Psoas muscle (tissue), 8 donors: Measurements from ENCODE around the gene WSCD2. TPM values are rescaled to one million over a fixed set of nuclear protein-coding genes. Genes with fewer than 3 reads are reported as not detected.

Experiments used
- ATAC-seq, 4 donors: fragments of 200-7000 bp; cut with Tn5 transposase; one replicate each; pipeline ENCODE4 v1.9.1; 2020; ENCODE audit warnings: moderate library complexity in 3 of 4, mild to moderate bottlenecking in 2 of 4
- DNase-seq, 2 donors: peaks; one replicate each; pipeline ENCODE4 v3.0.0-alpha.2; 2020
- H3K27ac ChIP-seq: fragments of 200-600 bp; one replicate; pipeline ENCODE4 v1.8.0; 2022
- H3K27me3 ChIP-seq, 3 donors: fragments of 200-600 bp in 1 of 3; one replicate each; pipeline versions ENCODE4 v1.6.1 to v1.8.0; 2013 to 2022; ENCODE audit warnings: low read length in 2 of 3, mild to moderate bottlenecking in 2 of 3, moderate library complexity in 1 of 3; ENCODE audit not compliant: insufficient read depth in 3 of 3
- H3K36me3 ChIP-seq, 2 donors: fragments of 200-600 bp in 1 of 2; one replicate each; pipeline versions ENCODE4 v1.6.1 to v1.8.0; 2013 to 2022; ENCODE audit warnings: low read depth in 1 of 2, mild to moderate bottlenecking in 1 of 2, moderate library complexity in 1 of 2; ENCODE audit not compliant: insufficient read depth in 1 of 2
- H3K4me1 ChIP-seq: fragments of 200-600 bp; one replicate; pipeline ENCODE4 v1.8.0; 2022
- H3K4me3 ChIP-seq: fragments of 200-600 bp; one replicate; pipeline ENCODE4 v1.8.0; 2022; ENCODE audit warnings: mild to moderate bottlenecking
- H3K9me3 ChIP-seq: fragments of 200-600 bp; one replicate; pipeline ENCODE4 v1.8.0; 2022
- WGBS, 3 donors: extraction: QIAGEN DNeasy Blood & Tissue Kit; methylation state at CpG; one replicate each; pipeline versions ENCODE4 v1.1.6 to v1.1.7; 2013; 5-methylcytosine and 5-hydroxymethylcytosine counted together
- intact Hi-C, 2 donors: fragments of 100-400 bp; cut with DNase I; formaldehyde crosslinking; loops; one replicate each; pipeline versions ENCODE4 v1.11.0 to v1.14.2; 2022
- polyA plus RNA-seq, 3 donors: library from polyadenylated mRNA; stranded (reverse); fragments of 200-250 nt; gene quantifications; one replicate each; pipeline ENCODE4 v1.2.3, GENCODE V29; 2013
- total RNA-seq, 4 donors: library from RNA; stranded (reverse); fragmentation: NEBNext Ultra II Directional in 2 of 4; extraction: Animal tissue kit (Norgen Biotek cat#: 25700) in 2 of 4; gene quantifications; one replicate each; pipeline versions ENCODE4 v1.2.1 to v1.2.4, GENCODE V29; 2021 to 2023
- TF ChIP-seq, protein P1 (sequence below): fragments of 200-600 bp; IDR thresholded peaks from one replicate; pipeline ENCODE4 v1.8.0; 2022; ENCODE audit warnings: antibody characterized with exemption
- donor health status: healthy with polysubstance abuse.
- donor health status: DM: no; HTN: no; CAD: no; lungs with moderate emphysema.
- donor health status: Bipolar disorder and iron deficiency.
- donor health status: healthy.
- donor health status: DM: yes; HTN: yes; CAD: no.
- donor health status: DM: no; HTN: no; CAD: no.
- donor health status: DM: no; HTN: no; CAD: no.
- donor health status: DM: yes; HTN: yes; CAD: no.

The WSCD2 gene
- total and polyA plus RNA-seq, 7 donors, result 0.01 to 0.21 TPM; not detected in 5

DNA sequence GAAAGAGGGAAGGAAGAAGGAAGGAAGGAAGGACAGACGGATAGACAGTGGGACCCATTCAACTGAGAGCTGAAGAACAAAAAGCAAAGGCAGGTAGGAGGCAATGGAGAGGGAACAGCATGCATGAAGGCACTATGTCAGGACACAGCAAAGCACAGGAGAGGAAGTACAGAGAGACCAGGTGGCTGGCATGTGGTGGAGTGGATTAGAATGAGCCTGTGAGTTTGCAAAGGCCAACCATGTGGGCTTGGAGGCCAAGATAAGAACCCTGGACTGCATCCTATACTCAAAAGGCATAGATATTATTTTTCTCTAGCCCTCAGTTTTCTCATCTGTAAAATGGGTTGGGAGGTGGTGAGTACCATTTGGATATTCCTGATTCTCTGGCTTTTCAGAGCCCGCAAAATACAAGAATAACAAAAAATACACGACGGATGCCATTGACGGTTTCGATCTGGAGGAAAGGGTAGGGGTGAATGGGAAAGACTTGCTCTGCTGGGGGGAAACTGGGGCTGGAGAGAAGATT lies 102.9 kb downstream of the WSCD2 start:
- Histone ChIP-seq H3K36me3 (no peaks in the 10 kb centered on the region), H3K9me3 (no peaks in the 10 kb centered on the region), H3K27ac (no peak overlapping the region), H3K27me3 (no peaks in the 10 kb centered on the region), H3K4me3 (no peak overlapping the region), H3K4me1 (no peaks in the 10 kb centered on the region)
- TF ChIP-seq, protein P1, sequence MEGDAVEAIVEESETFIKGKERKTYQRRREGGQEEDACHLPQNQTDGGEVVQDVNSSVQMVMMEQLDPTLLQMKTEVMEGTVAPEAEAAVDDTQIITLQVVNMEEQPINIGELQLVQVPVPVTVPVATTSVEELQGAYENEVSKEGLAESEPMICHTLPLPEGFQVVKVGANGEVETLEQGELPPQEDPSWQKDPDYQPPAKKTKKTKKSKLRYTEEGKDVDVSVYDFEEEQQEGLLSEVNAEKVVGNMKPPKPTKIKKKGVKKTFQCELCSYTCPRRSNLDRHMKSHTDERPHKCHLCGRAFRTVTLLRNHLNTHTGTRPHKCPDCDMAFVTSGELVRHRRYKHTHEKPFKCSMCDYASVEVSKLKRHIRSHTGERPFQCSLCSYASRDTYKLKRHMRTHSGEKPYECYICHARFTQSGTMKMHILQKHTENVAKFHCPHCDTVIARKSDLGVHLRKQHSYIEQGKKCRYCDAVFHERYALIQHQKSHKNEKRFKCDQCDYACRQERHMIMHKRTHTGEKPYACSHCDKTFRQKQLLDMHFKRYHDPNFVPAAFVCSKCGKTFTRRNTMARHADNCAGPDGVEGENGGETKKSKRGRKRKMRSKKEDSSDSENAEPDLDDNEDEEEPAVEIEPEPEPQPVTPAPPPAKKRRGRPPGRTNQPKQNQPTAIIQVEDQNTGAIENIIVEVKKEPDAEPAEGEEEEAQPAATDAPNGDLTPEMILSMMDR, result no peak
- intact Hi-C loops, result loop anchor here in 1 of 2 donors (10.0 kb wide), 1 partner anchor 223 kb away; no protein-coding TSS in a partner anchor
- ATAC-seq (no peak), DNase-seq (no peak)
- WGBS, 3 donors, result 84% methylated on average over 6 of the region's 6 CpGs

DNA sequence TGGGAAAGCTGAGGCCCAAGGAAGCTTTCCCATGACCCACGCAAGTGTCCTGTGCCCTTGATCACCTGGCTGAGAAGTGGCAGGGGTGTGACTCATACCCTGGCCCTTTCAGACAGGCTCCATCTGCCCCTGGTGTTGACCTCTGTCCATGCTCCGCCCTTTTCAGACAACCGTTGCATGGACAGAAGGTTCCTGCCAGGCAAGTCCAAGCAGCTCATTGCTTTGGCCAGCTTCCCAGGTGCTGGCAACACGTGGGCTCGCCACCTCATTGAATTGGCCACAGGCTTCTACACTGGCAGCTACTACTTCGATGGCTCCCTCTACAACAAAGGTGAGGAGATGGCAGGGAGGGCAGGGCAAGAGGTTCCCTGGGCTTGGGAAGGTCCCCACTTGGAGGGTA lies 103.5 kb downstream of the WSCD2 start:
- no peak for ATAC-seq

DNA sequence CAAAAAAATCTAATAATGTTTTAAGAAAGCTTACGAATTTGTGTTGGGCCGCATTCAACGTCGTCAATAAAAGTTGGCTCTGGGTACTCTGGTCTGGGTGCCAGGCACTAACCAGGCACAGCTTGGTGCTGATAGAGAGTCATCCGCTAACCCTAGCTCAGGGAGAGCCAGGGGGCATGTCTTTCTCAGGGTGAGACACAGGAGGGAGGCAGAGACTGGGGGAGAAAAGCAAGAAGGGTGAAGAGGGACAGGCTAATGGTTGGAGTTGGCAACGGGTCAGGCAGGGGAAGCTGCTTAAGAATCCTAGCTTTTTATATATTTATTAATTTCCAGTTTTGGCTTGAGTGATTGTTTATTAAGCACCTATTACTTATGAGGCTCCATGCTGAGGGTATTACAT lies 105.1 kb downstream of the WSCD2 start:
- WGBS, 3 donors, result 65 to 67% (median 66%) methylated on average over 6 of the region's 6 CpGs
- Histone ChIP-seq H3K27me3 (no peaks in the 10 kb centered on the region), H3K4me3 (no peak overlapping the region), H3K27ac (no peak overlapping the region), H3K36me3 (no peaks in the 10 kb centered on the region), H3K9me3 (no peaks in the 10 kb centered on the region), H3K4me1 (no peaks in the 10 kb centered on the region)
- TF ChIP-seq, protein P1, result peak; percentile 9
- intact Hi-C loops, result loop anchor here in 1 of 2 donors (10.0 kb wide), 1 partner anchor 221 kb away; no protein-coding TSS in a partner anchor
- DNase-seq, result peak; percentile 19 to 58
- ATAC-seq, result no peak

More for the DNA sequence above, 103.5 kb downstream of the WSCD2 start:
- Histone ChIP-seq H3K4me3 (no peak overlapping the region), H3K36me3 (no peaks in the 10 kb centered on the region), H3K9me3 (no peaks in the 10 kb centered on the region), H3K27me3 (no peaks in the 10 kb centered on the region), H3K27ac (no peak overlapping the region), H3K4me1 (no peaks in the 10 kb centered on the region)
- intact Hi-C loops, result loop anchor here in 1 of 2 donors (10.0 kb wide), 1 partner anchor 222 kb away; no protein-coding TSS in a partner anchor
- TF ChIP-seq, protein P1, result no peak
- WGBS, 3 donors, result 41 to 68% (median 48%) methylated on average over 6 of the region's 6 CpGs
- no peak for DNase-seq

DNA sequence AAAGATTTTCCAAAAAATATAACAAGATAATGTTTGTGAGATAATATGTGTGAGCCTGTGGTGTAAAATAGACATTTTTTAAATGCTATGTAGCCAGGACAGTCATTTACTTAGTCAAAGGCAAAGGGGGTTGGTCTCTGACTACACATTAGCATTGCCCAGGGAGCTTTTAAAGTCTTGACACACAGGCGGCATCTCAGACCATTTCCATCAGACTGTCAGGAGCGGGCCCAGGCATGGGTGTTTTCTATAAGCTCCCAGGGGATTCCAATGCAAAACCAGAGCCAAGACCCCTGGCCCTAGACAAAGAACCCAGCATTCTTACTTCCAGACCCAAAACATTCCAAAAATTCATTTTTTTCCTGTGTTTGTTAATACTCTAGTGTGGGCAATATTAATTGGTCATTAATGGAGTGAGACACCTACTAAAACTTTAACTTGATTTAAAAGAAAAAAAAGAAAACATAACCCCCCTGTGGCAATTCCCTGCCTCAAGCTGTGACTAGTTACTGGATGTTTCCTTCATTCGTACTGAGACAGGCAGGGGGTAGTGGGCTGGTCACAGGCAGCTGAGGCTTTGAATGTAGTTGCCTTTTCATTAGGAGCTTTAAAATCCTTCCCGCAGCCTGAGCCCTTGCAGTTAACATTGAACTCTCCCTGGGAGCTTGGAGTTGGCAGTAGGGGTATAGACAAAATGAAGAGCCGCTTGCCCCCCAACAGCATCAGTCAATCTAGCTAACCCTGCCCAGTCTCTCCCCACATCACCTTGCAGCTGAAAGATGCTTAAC lies 106.3 kb downstream of the WSCD2 start:
- H3K27ac ChIP-seq, result no peak overlapping the region
- H3K4me1 ChIP-seq, result no peaks in the 10 kb centered on the region
- WGBS, 3 donors, result 34 to 41% (median 35%) methylated on average over 5 of the region's 5 CpGs
- intact Hi-C loops, result loop anchor here in 1 of 2 donors (10.0 kb wide), 1 partner anchor 219 kb away; no protein-coding TSS in a partner anchor
- H3K27me3 ChIP-seq, result no peaks in the 10 kb centered on the region
- H3K36me3 ChIP-seq, result no peaks in the 10 kb centered on the region
- ATAC-seq (no peak), DNase-seq (no peak)
- H3K4me3 ChIP-seq, result no peak overlapping the region
- TF ChIP-seq, protein P1, result no peak
- H3K9me3 ChIP-seq, result no peaks in the 10 kb centered on the region
